A549 (cell line): ENCODE results near the gene OSBPL8. TPM values are rescaled to one million over a fixed set of nuclear protein-coding genes. Genes with fewer than 3 reads are reported as not detected.

ENCODE experiments used
- ATAC-seq, 2 experiments: fragments of 200-7000 bp in 1 of 2; fragments of >200 bp in 1 of 2; cut with Nextera tagmentation in 1 of 2; cut with Tn5 transposase in 1 of 2; 3 replicates each; pipeline versions ENCODE4 v1.8.0 to v1.9.1; 2018 to 2020; ENCODE audit warnings: mild to moderate bottlenecking in 1 of 2, moderate library complexity in 1 of 2
- CTCF ChIA-PET: fragments of 300-600 bp; sonication (Branson Sonifier 250); formaldehyde crosslinking; extraction: SDS; loops from one replicate; lab custom pipeline; 2021; ENCODE audit warnings: antibody characterized with exemption, inconsistent platforms; lab: Yijun Ruan, JAX
- POLR2A ChIA-PET: fragments of 350-600 bp; formaldehyde crosslinking; extraction: SDS; loops from one replicate; lab custom pipeline; 2021; ENCODE audit warnings: antibody characterized with exemption, inconsistent platforms; lab: Yijun Ruan, JAX
- DNase-seq, 2 experiments: peaks; one replicate each; pipeline versions ENCODE4 v3.0.0 to v3.0.0-alpha.2; 2011 to 2016; ENCODE audit warnings: low read depth in 1 of 2, low spot score in 1 of 2
- FAIRE-seq: peaks from 2 replicates; lab custom pipeline; 2011; peaks lifted over from hg19 to GRCh38; lab: Jason Lieb, UNC
- H3K27ac ChIP-seq, 2 experiments: fragments of >200 bp; sonication (Bioruptor Twin); formaldehyde crosslinking; 3 replicates each; pipeline ENCODE4 v1.5.1; 2016 to 2017
- H3K4me1 ChIP-seq: fragments of >200 bp; sonication (Bioruptor Twin); formaldehyde crosslinking; 3 replicates; pipeline ENCODE4 v1.6.1; 2016
- H3K4me2 ChIP-seq: fragments of >200 bp; sonication (Bioruptor Twin); formaldehyde crosslinking; 3 replicates; pipeline ENCODE4 v1.6.1; 2016
- H3K4me3 ChIP-seq: fragments of >200 bp; sonication (Bioruptor Twin); formaldehyde crosslinking; 3 replicates; pipeline ENCODE4 v1.5.1; 2016
- H3K9me3 ChIP-seq: fragments of >200 bp; sonication (Bioruptor Twin); formaldehyde crosslinking; 3 replicates; pipeline ENCODE4 v1.6.1; 2016
- CBX2 ChIP-seq: fragments of 200-600 bp; sonication (generic); IDR thresholded peaks from 2 replicates; pipeline ENCODE4 v1.6.1; 2016; ENCODE audit warnings: low read depth, mild to moderate bottlenecking, borderline replicate concordance
- CHD4 ChIP-seq: fragments of 200-600 bp; sonication (generic); IDR thresholded peaks from 2 replicates; pipeline ENCODE4 v1.6.1; 2016; ENCODE audit warnings: antibody characterized with exemption, mild to moderate bottlenecking, borderline replicate concordance
- EHF ChIP-seq: fragments of 250-450 bp; sonication (Bioruptor Pico); IDR thresholded peaks from 2 replicates; pipeline ENCODE4 v1.5.0; 2020; ENCODE audit warnings: mild to moderate bottlenecking
- EHMT2 ChIP-seq: fragments of 200-600 bp; sonication (generic); IDR thresholded peaks from 2 replicates; pipeline ENCODE4 v1.6.1; 2016; ENCODE audit warnings: antibody characterized with exemption, low read depth, mild to moderate bottlenecking, moderate library complexity
- FOXS1 ChIP-seq: fragments of 250-450 bp; sonication (Bioruptor Pico); IDR thresholded peaks from 2 replicates; pipeline ENCODE4 v1.5.0; 2020; ENCODE audit warnings: mild to moderate bottlenecking, moderate library complexity
- HDAC2 ChIP-seq: fragments of 200-600 bp; sonication (generic); IDR thresholded peaks from 2 replicates; pipeline ENCODE4 v1.6.1; 2016
- HEYL ChIP-seq: fragments of 250-450 bp; sonication (Bioruptor Pico); IDR thresholded peaks from 2 replicates; pipeline ENCODE4 v1.8.0; 2021; ENCODE audit warnings: mild to moderate bottlenecking, moderate library complexity
- HOXB5 ChIP-seq: fragments of 250-450 bp; sonication (Bioruptor Pico); IDR thresholded peaks from 2 replicates; pipeline ENCODE4 v1.5.0; 2020; ENCODE audit warnings: mild to moderate bottlenecking, moderate library complexity
- JUNB ChIP-seq: fragments of >200 bp; sonication (Bioruptor Twin); formaldehyde crosslinking; IDR thresholded peaks from 2 replicates; pipeline ENCODE4 v1.6.1; 2016
- MYC ChIP-seq: IDR thresholded peaks from 2 replicates; pipeline ENCODE4 v1.6.1; 2012; ENCODE audit warnings: mild to moderate bottlenecking, inconsistent platforms, low read length, improper control_type of control experiment, borderline replicate concordance
- NPAS2 ChIP-seq: fragments of 250-450 bp; sonication (Bioruptor Pico); IDR thresholded peaks from 2 replicates; pipeline ENCODE4 v1.8.0; 2022; ENCODE audit warnings: mild to moderate bottlenecking, moderate library complexity, borderline replicate concordance
- PHF8 ChIP-seq: fragments of 200-600 bp; sonication (generic); IDR thresholded peaks from 2 replicates; pipeline ENCODE4 v1.6.1; 2016; ENCODE audit warnings: low read depth, mild to moderate bottlenecking, antibody characterized with exemption, moderate library complexity, borderline replicate concordance
- POLR2AphosphoS2 ChIP-seq: conservative IDR thresholded peaks from 2 replicates; pipeline ENCODE4 v1.6.1; 2012; ENCODE audit warnings: low read length, improper control_type of control experiment, inconsistent platforms
- SMC3 ChIP-seq: fragments of >200 bp; sonication (Bioruptor Twin); formaldehyde crosslinking; IDR thresholded peaks from 3 replicates; pipeline ENCODE4 v1.6.1; 2018; ENCODE audit warnings: inconsistent platforms
- SREBF2 ChIP-seq: fragments of 450-650 bp; IDR thresholded peaks from 2 replicates; pipeline ENCODE4 v1.6.1; 2014; ENCODE audit warnings: mild to moderate bottlenecking, moderate library complexity
- TP53 ChIP-seq: fragments of 250-450 bp; sonication (Bioruptor Pico); IDR thresholded peaks from 2 replicates; pipeline ENCODE4 v1.5.0; 2021; ENCODE audit warnings: mild to moderate bottlenecking, moderate library complexity
- ZFP36 ChIP-seq: fragments of 450-650 bp; IDR thresholded peaks from 2 replicates; pipeline ENCODE4 v1.6.1; 2014; ENCODE audit warnings: borderline replicate concordance; ENCODE audit not compliant: partially characterized antibody
- WGBS: methylation state at CpG from one replicate; pipeline ENCODE4 v1.1.6; 2017; ENCODE audit errors: missing lambda C conversion rate; 5-methylcytosine and 5-hydroxymethylcytosine counted together
- polyA plus RNA-seq, 4 experiments: library from polyadenylated mRNA; depleted of rRNA in 3 of 4; stranded (reverse); fragments of >200 nt; fragmentation: RNase III in 1 of 4; extraction: RNeasy Plus Mini Kit Qiagen cat#74134 plus additional on column Dnase treatment in 1 of 4; gene quantifications; 2 replicates in 3 of 4; 3 replicates in 1 of 4; pipeline ENCODE4 v1.2.3, GENCODE V29; 2011 to 2017
- TF ChIP-seq, protein P1 (sequence below): fragments of 250-450 bp; sonication (Bioruptor Pico); IDR thresholded peaks from 2 replicates; pipeline ENCODE4 v1.5.0; 2021; ENCODE audit warnings: mild to moderate bottlenecking, moderate library complexity, borderline replicate concordance
- TF ChIP-seq, protein P2 (sequence below): fragments of 150-350 bp; IDR thresholded peaks from 2 replicates; pipeline ENCODE4 v1.6.1; 2014; ENCODE audit warnings: low read depth, mild to moderate bottlenecking, low read length
- TF ChIP-seq, protein P3 (sequence below): fragments of 200-600 bp; sonication (generic); IDR thresholded peaks from 2 replicates; pipeline ENCODE4 v1.6.1; 2016; ENCODE audit warnings: antibody characterized with exemption, mild to moderate bottlenecking, moderate library complexity
- TF ChIP-seq, protein P4 (sequence below): IDR thresholded peaks from 2 replicates; pipeline ENCODE4 v1.6.1; 2012
- TF ChIP-seq, protein P5 (sequence below): fragments of >200 bp; sonication (Bioruptor Twin); formaldehyde crosslinking; IDR thresholded peaks from 2 replicates; pipeline ENCODE4 v1.6.1; 2016
- TF ChIP-seq, protein P6 (sequence below): fragments of >200 bp; sonication (Bioruptor Twin); formaldehyde crosslinking; IDR thresholded peaks from 3 replicates; pipeline ENCODE4 v1.5.1; 2016

Gene OSBPL8
- polyA plus RNA-seq, 2 of the 4 experiments (the other 2 are of a cell fraction) = 15.4 to 43.2 TPM

DNA sequence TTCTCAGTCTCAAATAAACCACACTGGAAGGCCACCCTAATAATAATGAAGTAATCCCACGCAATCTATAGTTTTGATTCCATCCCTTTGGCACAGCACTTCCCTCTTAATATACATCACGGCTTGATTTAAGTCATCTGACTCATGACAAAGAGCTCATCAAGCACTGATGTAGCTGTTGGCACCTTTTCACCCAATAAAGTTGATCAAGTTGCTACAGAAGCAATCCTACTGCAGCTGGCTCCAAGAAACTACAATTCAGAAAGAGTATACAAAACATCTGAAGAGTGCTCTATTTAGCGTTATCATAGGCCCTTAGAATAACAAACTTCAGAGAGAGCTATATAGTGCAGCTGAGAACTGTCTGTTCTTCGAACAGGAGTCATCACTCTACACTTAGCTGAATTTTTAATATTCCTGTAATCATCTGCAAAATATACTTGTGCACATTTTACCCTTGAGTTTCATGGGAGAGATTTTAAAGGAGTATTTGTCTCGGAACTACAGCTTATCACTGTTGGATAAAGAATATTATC lies 94.9 kb downstream of the OSBPL8 start:
- WGBS = 90% methylated on average over 5 of the region's 5 CpGs
- FAIRE-seq = no peak
- peaks cover 7% of the 10 kb centered on the region; the same call in 2 of the 3 replicates for H3K4me1 ChIP-seq
- H3K9me3 ChIP-seq = no peaks in the 10 kb centered on the region
- H3K27ac ChIP-seq = no peak overlapping the region
- H3K4me2 ChIP-seq = no peak overlapping the region
- no peak for DNase-seq
- TF ChIP-seq TP53 (CRISPR knock-in tag) = no peak
- TF ChIP-seq FOXS1 = no peak
- no peak for TF ChIP-seq HOXB5
- no peak for TF ChIP-seq EHF
- no peak for TF ChIP-seq POLR2AphosphoS2
- no peak for TF ChIP-seq MYC
- TF ChIP-seq EHMT2 = no peak
- TF ChIP-seq, protein P1, sequence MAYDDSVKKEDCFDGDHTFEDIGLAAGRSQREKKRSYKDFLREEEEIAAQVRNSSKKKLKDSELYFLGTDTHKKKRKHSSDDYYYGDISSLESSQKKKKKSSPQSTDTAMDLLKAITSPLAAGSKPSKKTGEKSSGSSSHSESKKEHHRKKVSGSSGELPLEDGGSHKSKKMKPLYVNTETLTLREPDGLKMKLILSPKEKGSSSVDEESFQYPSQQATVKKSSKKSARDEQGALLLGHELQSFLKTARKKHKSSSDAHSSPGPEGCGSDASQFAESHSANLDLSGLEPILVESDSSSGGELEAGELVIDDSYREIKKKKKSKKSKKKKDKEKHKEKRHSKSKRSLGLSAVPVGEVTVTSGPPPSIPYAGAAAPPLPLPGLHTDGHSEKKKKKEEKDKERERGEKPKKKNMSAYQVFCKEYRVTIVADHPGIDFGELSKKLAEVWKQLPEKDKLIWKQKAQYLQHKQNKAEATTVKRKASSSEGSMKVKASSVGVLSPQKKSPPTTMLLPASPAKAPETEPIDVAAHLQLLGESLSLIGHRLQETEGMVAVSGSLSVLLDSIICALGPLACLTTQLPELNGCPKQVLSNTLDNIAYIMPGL (CRISPR knock-in tag) = no peak
- TF ChIP-seq HEYL (CRISPR knock-in tag) = no peak
- no peak for TF ChIP-seq SREBF2
- TF ChIP-seq, protein P2, sequence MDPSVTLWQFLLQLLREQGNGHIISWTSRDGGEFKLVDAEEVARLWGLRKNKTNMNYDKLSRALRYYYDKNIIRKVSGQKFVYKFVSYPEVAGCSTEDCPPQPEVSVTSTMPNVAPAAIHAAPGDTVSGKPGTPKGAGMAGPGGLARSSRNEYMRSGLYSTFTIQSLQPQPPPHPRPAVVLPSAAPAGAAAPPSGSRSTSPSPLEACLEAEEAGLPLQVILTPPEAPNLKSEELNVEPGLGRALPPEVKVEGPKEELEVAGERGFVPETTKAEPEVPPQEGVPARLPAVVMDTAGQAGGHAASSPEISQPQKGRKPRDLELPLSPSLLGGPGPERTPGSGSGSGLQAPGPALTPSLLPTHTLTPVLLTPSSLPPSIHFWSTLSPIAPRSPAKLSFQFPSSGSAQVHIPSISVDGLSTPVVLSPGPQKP = no peak
- no peak for TF ChIP-seq JUNB
- H3K4me3 ChIP-seq = no peak overlapping the region
- ATAC-seq = no peak
- CTCF ChIA-PET = interaction anchor here (1.3 to 1.7 kb wide), 2 partner anchors 8 to 122 kb away, joined by 3 to 8 read pairs; no protein-coding TSS in a partner anchor
- POLR2A ChIA-PET = no interaction called here

DNA sequence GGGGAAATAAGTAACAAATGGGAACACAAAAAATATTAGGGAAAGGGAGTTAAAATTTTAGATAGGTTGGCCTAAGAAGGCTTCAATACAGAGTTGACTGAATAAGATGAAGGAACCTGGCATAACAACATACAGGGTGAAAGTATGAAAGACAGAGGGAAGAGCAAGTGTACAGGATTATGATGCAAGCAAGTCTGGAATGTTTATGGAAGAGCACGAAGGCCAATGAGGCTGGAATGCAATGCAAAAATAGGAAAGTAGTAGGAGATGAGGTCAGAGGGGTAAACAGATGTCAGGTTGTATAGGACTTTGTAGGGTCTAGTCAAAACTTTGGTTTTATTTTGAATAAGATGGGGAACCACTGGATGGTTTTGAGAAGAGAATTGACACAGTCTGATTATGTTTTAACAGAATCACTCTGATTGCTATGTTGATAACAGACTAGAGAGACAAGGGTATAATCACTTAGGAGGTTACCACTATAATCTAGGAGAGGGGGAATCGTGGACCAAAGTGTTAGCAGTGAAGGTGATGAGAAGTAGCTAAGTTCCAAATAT lies 96.8 kb downstream of the OSBPL8 start:
- no peak overlapping the region for H3K4me3 ChIP-seq
- FAIRE-seq (no peak), DNase-seq (no peak), ATAC-seq (no peak)
- H3K4me1 ChIP-seq = peaks cover 7% of the 10 kb centered on the region; the same call in 2 of the 3 replicates
- no peak overlapping the region for H3K27ac ChIP-seq
- ChIA-PET CTCF (interaction anchor here (1.0 to 1.2 kb wide), 2 partner anchors 8 to 978 kb away, joined by 4 read pairs; no protein-coding TSS in a partner anchor), POLR2A (no interaction called here)
- no peak for TF ChIP-seq CHD4
- TF ChIP-seq NPAS2 (CRISPR knock-in tag) = no peak
- TF ChIP-seq HDAC2 = no peak
- no peak for TF ChIP-seq JUNB
- no peak for TF ChIP-seq ZFP36
- TF ChIP-seq, protein P3, sequence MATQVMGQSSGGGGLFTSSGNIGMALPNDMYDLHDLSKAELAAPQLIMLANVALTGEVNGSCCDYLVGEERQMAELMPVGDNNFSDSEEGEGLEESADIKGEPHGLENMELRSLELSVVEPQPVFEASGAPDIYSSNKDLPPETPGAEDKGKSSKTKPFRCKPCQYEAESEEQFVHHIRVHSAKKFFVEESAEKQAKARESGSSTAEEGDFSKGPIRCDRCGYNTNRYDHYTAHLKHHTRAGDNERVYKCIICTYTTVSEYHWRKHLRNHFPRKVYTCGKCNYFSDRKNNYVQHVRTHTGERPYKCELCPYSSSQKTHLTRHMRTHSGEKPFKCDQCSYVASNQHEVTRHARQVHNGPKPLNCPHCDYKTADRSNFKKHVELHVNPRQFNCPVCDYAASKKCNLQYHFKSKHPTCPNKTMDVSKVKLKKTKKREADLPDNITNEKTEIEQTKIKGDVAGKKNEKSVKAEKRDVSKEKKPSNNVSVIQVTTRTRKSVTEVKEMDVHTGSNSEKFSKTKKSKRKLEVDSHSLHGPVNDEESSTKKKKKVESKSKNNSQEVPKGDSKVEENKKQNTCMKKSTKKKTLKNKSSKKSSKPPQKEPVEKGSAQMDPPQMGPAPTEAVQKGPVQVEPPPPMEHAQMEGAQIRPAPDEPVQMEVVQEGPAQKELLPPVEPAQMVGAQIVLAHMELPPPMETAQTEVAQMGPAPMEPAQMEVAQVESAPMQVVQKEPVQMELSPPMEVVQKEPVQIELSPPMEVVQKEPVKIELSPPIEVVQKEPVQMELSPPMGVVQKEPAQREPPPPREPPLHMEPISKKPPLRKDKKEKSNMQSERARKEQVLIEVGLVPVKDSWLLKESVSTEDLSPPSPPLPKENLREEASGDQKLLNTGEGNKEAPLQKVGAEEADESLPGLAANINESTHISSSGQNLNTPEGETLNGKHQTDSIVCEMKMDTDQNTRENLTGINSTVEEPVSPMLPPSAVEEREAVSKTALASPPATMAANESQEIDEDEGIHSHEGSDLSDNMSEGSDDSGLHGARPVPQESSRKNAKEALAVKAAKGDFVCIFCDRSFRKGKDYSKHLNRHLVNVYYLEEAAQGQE = no peak
- TF ChIP-seq, protein P4, sequence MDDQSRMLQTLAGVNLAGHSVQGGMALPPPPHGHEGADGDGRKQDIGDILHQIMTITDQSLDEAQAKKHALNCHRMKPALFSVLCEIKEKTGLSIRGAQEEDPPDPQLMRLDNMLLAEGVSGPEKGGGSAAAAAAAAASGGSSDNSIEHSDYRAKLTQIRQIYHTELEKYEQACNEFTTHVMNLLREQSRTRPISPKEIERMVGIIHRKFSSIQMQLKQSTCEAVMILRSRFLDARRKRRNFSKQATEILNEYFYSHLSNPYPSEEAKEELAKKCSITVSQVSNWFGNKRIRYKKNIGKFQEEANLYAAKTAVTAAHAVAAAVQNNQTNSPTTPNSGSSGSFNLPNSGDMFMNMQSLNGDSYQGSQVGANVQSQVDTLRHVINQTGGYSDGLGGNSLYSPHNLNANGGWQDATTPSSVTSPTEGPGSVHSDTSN = no peak
- TF ChIP-seq, protein P2 = no peak
- TF ChIP-seq, protein P5, sequence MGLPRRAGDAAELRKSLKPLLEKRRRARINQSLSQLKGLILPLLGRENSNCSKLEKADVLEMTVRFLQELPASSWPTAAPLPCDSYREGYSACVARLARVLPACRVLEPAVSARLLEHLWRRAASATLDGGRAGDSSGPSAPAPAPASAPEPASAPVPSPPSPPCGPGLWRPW = no peak
- no peak for TF ChIP-seq PHF8
- no peak for TF ChIP-seq CBX2
- no peak for TF ChIP-seq SMC3
- TF ChIP-seq, protein P6, sequence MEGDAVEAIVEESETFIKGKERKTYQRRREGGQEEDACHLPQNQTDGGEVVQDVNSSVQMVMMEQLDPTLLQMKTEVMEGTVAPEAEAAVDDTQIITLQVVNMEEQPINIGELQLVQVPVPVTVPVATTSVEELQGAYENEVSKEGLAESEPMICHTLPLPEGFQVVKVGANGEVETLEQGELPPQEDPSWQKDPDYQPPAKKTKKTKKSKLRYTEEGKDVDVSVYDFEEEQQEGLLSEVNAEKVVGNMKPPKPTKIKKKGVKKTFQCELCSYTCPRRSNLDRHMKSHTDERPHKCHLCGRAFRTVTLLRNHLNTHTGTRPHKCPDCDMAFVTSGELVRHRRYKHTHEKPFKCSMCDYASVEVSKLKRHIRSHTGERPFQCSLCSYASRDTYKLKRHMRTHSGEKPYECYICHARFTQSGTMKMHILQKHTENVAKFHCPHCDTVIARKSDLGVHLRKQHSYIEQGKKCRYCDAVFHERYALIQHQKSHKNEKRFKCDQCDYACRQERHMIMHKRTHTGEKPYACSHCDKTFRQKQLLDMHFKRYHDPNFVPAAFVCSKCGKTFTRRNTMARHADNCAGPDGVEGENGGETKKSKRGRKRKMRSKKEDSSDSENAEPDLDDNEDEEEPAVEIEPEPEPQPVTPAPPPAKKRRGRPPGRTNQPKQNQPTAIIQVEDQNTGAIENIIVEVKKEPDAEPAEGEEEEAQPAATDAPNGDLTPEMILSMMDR = no peak
- WGBS = 59% methylated on average over 2 of the region's 2 CpGs
- no peaks in the 10 kb centered on the region for H3K9me3 ChIP-seq
- no peak overlapping the region for H3K4me2 ChIP-seq
